Esophagus muscularis mucosa (tissue), 4 donors: ENCODE measurements around the gene SHOC1.

ENCODE experiments used
- CTCF ChIP-seq, 3 experiments: fragments of 200-600 bp in 2 of 3; fragments of 450-650 bp in 1 of 3; sonication (generic) in 2 of 3; IDR thresholded peaks; one replicate each; pipeline ENCODE4 v1.5.1; 2017 to 2019; ENCODE audit warnings: antibody characterized with exemption in 3 of 3, mild to moderate bottlenecking in 2 of 3, moderate library complexity in 1 of 3
- EP300 ChIP-seq: sonication (generic); formaldehyde crosslinking; IDR thresholded peaks from one replicate; pipeline ENCODE4 v1.6.1; 2017; ENCODE audit warnings: antibody characterized with exemption
- POLR2A ChIP-seq: fragments of 450-650 bp; IDR thresholded peaks from one replicate; pipeline ENCODE4 v1.6.1; 2017; ENCODE audit warnings: antibody characterized with exemption, moderate library complexity, mild to moderate bottlenecking, low read depth

- TF ChIP-seq POLR2A, result no peak
- TF ChIP-seq CTCF (IDR thresholded peaks at IDR 0.05), result no peak
- TF ChIP-seq EP300, result no peak
These were observed 16.2 kb upstream of the SHOC1 start for GRCh38 chr9:111810908-111811307.
